Keratinocyte (primary cell): ENCODE results near the gene PTPRD. TPM values are rescaled to one million over a fixed set of nuclear protein-coding genes. Genes with fewer than 3 reads are reported as not detected.

ENCODE experiments used
- DNase-seq: peaks from one replicate; pipeline ENCODE4 v3.0.0-alpha.2; 2011; ENCODE audit warnings: low read depth, missing footprints, low spot score
- FAIRE-seq: peaks from 2 replicates; lab custom pipeline; 2011; peaks lifted over from hg19 to GRCh38; lab: Jason Lieb, UNC
- H2AFZ ChIP-seq: 2 replicates; pipeline ENCODE4 v1.6.0; 2012; ENCODE audit warnings: low read length, control low read depth, inconsistent platforms; ENCODE audit not compliant: control insufficient read depth
- H3K27ac ChIP-seq: 2 replicates; pipeline ENCODE4 v1.5.1; 2011; ENCODE audit warnings: low read length; ENCODE audit not compliant: control insufficient read depth, insufficient read depth
- H3K27me3 ChIP-seq: 3 replicates; pipeline ENCODE4 v1.6.0; 2011; ENCODE audit warnings: low read length; ENCODE audit not compliant: control insufficient read depth, insufficient read depth; ENCODE audit errors: extremely low read depth
- H3K36me3 ChIP-seq, 2 experiments: 2 replicates in 1 of 2; 3 replicates in 1 of 2; pipeline ENCODE4 v1.5.1; 2011; ENCODE audit warnings: low read length in 2 of 2, mild to moderate bottlenecking in 1 of 2; ENCODE audit not compliant: control insufficient read depth in 2 of 2, insufficient read depth in 2 of 2; ENCODE audit errors: extremely low read depth in 1 of 2
- H3K4me1 ChIP-seq: 3 replicates; pipeline ENCODE4 v1.5.1; 2011; ENCODE audit warnings: low read length; ENCODE audit not compliant: control insufficient read depth, insufficient read depth; ENCODE audit errors: extremely low read depth
- H3K4me2 ChIP-seq: 3 replicates; pipeline ENCODE4 v1.6.0; 2011; ENCODE audit warnings: low read depth, low read length; ENCODE audit not compliant: control insufficient read depth, insufficient read depth; ENCODE audit errors: extremely low read depth
- H3K4me3 ChIP-seq, 3 experiments: fragments of 200-600 bp in 1 of 3; sonication (generic) in 1 of 3; 2 replicates in 2 of 3; 3 replicates in 1 of 3; pipeline ENCODE4 v1.5.1; 2011 to 2016; ENCODE audit warnings: low read length in 3 of 3, mild to moderate bottlenecking in 3 of 3, control low read depth in 2 of 3, inconsistent platforms in 1 of 3, low read depth in 1 of 3, mixed read lengths in 1 of 3, mixed run types in 1 of 3, moderate library complexity in 1 of 3; ENCODE audit not compliant: control insufficient read depth in 2 of 3, insufficient read depth in 2 of 3; ENCODE audit errors: extremely low read depth in 1 of 3
- H3K79me2 ChIP-seq: 2 replicates; pipeline ENCODE4 v1.6.0; 2012; ENCODE audit warnings: low read length; ENCODE audit not compliant: control insufficient read depth, insufficient read depth
- H3K9ac ChIP-seq: 3 replicates; pipeline ENCODE4 v1.6.0; 2011; ENCODE audit warnings: low read length; ENCODE audit not compliant: control insufficient read depth, insufficient read depth; ENCODE audit errors: extremely low read depth
- H3K9me1 ChIP-seq: 3 replicates; pipeline ENCODE4 v1.6.0; 2011; ENCODE audit warnings: low read length; ENCODE audit not compliant: control insufficient read depth, insufficient read depth; ENCODE audit errors: extremely low read depth
- H3K9me3 ChIP-seq: 2 replicates; pipeline ENCODE4 v1.5.1; 2012; ENCODE audit warnings: low read depth, low read length; ENCODE audit not compliant: control insufficient read depth
- H4K20me1 ChIP-seq: 3 replicates; pipeline ENCODE4 v1.6.0; 2011; ENCODE audit warnings: low read length; ENCODE audit not compliant: control insufficient read depth, insufficient read depth; ENCODE audit errors: extremely low read depth
- CTCF ChIP-seq, 3 experiments: IDR thresholded peaks in 1 of 3; conservative IDR thresholded peaks in 1 of 3; optimal IDR thresholded peaks in 1 of 3; 2 replicates in 2 of 3; 3 replicates in 1 of 3; pipeline versions ENCODE3 to v1.5.1; 2011; ENCODE audit warnings: low read length in 3 of 3, mild to moderate bottlenecking in 3 of 3, moderate library complexity in 2 of 3, control low read depth in 1 of 3, inconsistent platforms in 1 of 3; ENCODE audit not compliant: insufficient read depth in 2 of 3; ENCODE audit errors: extremely low read depth in 1 of 3
- EZH2 ChIP-seq: IDR thresholded peaks from one replicate; pipeline ENCODE4 v1.6.1; 2012; ENCODE audit warnings: inconsistent platforms, mild to moderate bottlenecking, low read length, moderate library complexity
- dilution Hi-C: fragments of 300-500 bp; cut with MboI; formaldehyde crosslinking; loops from one replicate; pipeline ENCODE4 v1.7.0; 2020; ENCODE audit warnings: low sequenced_read_pairs; ENCODE audit not compliant: extremely low pct_ligation_motif_present
- polyA plus RNA-seq, 5 experiments: library from polyadenylated mRNA; depleted of rRNA in 3 of 5; stranded (reverse) in 3 of 5; stranded (forward) in 1 of 5; unstranded in 1 of 5; fragments of >200 nt; gene quantifications; 1 replicate in 1 of 5; 2 replicates in 3 of 5; 3 replicates in 1 of 5; pipeline versions ENCODE4 v1.2.1 to v1.2.3, GENCODE V29; 2011 to 2012; ENCODE audit warnings: missing spikeins in 2 of 5, low read depth in 1 of 5, low replicate concordance in 1 of 5

Gene PTPRD
- polyA plus RNA-seq, 1 donor (not counting 4 experiments of a cell fraction or from before 2014, with no cell fraction given) = 0.10 TPM

GRCh38 chr9:9846557-9846956 is 766.2 kb downstream of the PTPRD start:
- TF ChIP-seq CTCF (optimal IDR thresholded peaks at IDR 0.05 in 1 of 3, IDR thresholded peaks at IDR 0.05 in 1 of 3, conservative IDR thresholded peaks at IDR 0.05 in 1 of 3; ENCODE audit: extremely low read depth in 1 of 3, insufficient read depth in 2 of 3, low read length in 3 of 3) (no peak), EZH2 (no peak)
- FAIRE-seq = no peak

GRCh38 chr9:9820436-9820835 is 792.4 kb downstream of the PTPRD start:
- dilution Hi-C loops = no loop called here
- TF ChIP-seq CTCF (optimal IDR thresholded peaks at IDR 0.05 in 1 of 3, IDR thresholded peaks at IDR 0.05 in 1 of 3, conservative IDR thresholded peaks at IDR 0.05 in 1 of 3; ENCODE audit: extremely low read depth in 1 of 3, insufficient read depth in 2 of 3, low read length in 3 of 3) = no peak
- no peak for TF ChIP-seq EZH2
- no peak overlapping the region for H3K4me2 ChIP-seq

More at GRCh38 chr9:9846557-9846956, 766.2 kb downstream of the PTPRD start:
- H3K4me2 ChIP-seq = no peak overlapping the region
- dilution Hi-C loops = no loop called here
- no peaks in the 10 kb centered on the region for H3K27me3 ChIP-seq
- no peak for DNase-seq
- H3K79me2 ChIP-seq = no peaks in the 10 kb centered on the region
- no peaks in the 10 kb centered on the region for H3K9me1 ChIP-seq
- H3K4me3 ChIP-seq = no peak overlapping the region
- no peak overlapping the region for H3K27ac ChIP-seq
- no peaks in the 10 kb centered on the region for H4K20me1 ChIP-seq
- H2AFZ ChIP-seq = no peak overlapping the region
- no peak overlapping the region for H3K9ac ChIP-seq
- no peaks in the 10 kb centered on the region for H3K4me1 ChIP-seq
- H3K9me3 ChIP-seq = no peaks in the 10 kb centered on the region
- H3K36me3 ChIP-seq = no peaks in the 10 kb centered on the region

More at GRCh38 chr9:9820436-9820835, 792.4 kb downstream of the PTPRD start:
- H3K27ac ChIP-seq = no peak overlapping the region
- no peak overlapping the region for H3K9ac ChIP-seq
- DNase-seq = no peak
- no peaks in the 10 kb centered on the region for H3K27me3 ChIP-seq
- H3K9me3 ChIP-seq = no peaks in the 10 kb centered on the region
- no peak for FAIRE-seq
- H3K79me2 ChIP-seq = no peaks in the 10 kb centered on the region
- H4K20me1 ChIP-seq = no peaks in the 10 kb centered on the region
- no peak overlapping the region for H3K4me3 ChIP-seq
- H3K4me1 ChIP-seq = no peaks in the 10 kb centered on the region
- no peak overlapping the region for H2AFZ ChIP-seq
- H3K36me3 ChIP-seq = no peaks in the 10 kb centered on the region
- H3K9me1 ChIP-seq = no peaks in the 10 kb centered on the region
